ENCODE results near the gene CLDN10. TPM values are rescaled to one million over a fixed set of nuclear protein-coding genes. Genes with fewer than 3 reads are reported as not detected.
A peak's percentile ranks its signal among the peaks of the same experiment; 100 is the strongest.

CLDN10 gene, protein sequence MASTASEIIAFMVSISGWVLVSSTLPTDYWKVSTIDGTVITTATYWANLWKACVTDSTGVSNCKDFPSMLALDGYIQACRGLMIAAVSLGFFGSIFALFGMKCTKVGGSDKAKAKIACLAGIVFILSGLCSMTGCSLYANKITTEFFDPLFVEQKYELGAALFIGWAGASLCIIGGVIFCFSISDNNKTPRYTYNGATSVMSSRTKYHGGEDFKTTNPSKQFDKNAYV
- 3.5 and 3.8 TPM in 2 replicates for polyA plus RNA-seq (2013)

DNA sequence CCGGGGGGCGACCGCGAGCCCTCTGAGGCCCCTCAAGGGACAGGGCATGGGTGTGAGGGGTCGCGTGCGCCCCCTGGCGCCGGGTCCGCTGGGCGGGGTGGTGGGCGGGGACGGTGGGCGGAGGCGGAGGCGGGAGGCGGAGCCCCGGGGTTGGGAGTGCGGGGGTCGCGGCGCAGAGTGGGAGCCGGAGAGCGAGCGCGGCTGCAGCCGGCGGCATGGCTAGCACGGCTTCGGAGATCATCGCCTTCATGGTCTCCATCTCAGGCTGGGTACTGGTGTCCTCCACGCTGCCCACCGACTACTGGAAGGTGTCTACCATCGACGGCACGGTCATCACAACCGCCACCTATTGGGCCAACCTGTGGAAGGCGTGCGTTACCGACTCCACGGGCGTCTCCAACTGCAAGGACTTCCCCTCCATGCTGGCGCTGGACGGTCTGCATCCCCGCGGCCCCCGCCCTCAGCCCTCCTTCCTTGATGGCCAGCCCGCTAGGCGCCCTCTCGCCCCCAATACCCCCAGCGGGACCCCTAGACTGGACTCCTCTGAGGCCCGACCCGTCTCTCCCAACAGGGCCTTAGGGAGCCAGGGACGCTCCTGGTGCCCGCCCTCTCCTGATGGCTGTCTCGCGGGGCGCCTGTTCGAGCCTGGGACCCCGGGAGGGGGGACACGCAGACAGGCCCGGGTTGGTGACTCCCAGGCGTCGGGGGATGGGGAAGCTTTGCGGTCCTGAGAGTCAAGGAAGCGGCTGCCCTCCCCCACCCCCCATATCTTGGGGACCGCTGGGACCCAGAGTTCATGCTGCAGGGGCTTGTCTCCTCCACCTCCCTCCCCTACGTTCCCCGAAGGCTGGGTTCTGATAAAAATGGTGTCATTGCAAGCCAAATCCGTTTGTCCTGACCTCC is at the start of gene CLDN10:
Gene CLDN10 (plus strand): TSS at position 182 of the 903 bp plus-strand sequence. CDS start 34 bp downstream, at position 216.
- Histone ChIP-seq H3K27ac (ENCODE audit: low read depth, low read length) (no peak within 1 kb of the TSS), H3K4me1 (ENCODE audit: control insufficient read depth in 1 of 2, insufficient read depth in 2 of 2, low read length in 2 of 2) (peaks cover 8 to 14% of the 10 kb centered on the region in 2 experiments), H2BK120ac (ENCODE audit: insufficient read depth, low read length, poor library complexity) (no peak within 1 kb of the TSS), H3K18ac (ENCODE audit: low read length) (no peak within 1 kb of the TSS), H3K27me3 (ENCODE audit: insufficient read depth, low read length) (no peaks in the 10 kb centered on the region), H2AK5ac (ENCODE audit: low read length) (no peak within 1 kb of the TSS), H2BK12ac (ENCODE audit: low read length) (no peak within 1 kb of the TSS), H3K14ac (ENCODE audit: low read length) (peak within 1 kb of the TSS; percentile 40), H3K4ac (ENCODE audit: low read depth, low read length) (peak within 1 kb of the TSS; percentile 55), H3K79me2 (ENCODE audit: control insufficient read depth, insufficient read depth, low read length, poor library complexity) (peaks cover 2% of the 10 kb centered on the region), H3K36me3 (ENCODE audit: control insufficient read depth in 1 of 2, insufficient read depth in 2 of 2, low read length in 2 of 2) (no peaks in the 10 kb centered on the region), H4K12ac (ENCODE audit: low read depth, low read length) (peak within 1 kb of the TSS; percentile 10), H2AFZ (ENCODE audit: insufficient read depth, low read length, poor library complexity) (peak within 1 kb of the TSS; percentile 35), H4K8ac (ENCODE audit: low read depth, low read length) (peak within 1 kb of the TSS; percentile 2), H3K4me3 (ENCODE audit: low read depth, low read length) (peak within 1 kb of the TSS; percentile 83), H3K79me1 (ENCODE audit: low read length) (no peaks in the 10 kb centered on the region), H4K91ac (ENCODE audit: low read depth, low read length) (no peak within 1 kb of the TSS), H3K4me2 (ENCODE audit: low read length) (peak within 1 kb of the TSS; percentile 88), H3K9me3 (ENCODE audit: insufficient read depth, low read depth, low read length) (no peaks in the 10 kb centered on the region), H2BK5ac (ENCODE audit: low read depth, low read length, poor library complexity) (no peak within 1 kb of the TSS), H3K9ac (ENCODE audit: low read length) (no peak within 1 kb of the TSS), H3K23ac (ENCODE audit: low read length) (no peak within 1 kb of the TSS)
- no CpG with 5 or more reads among the region's 70 CpGs for WGBS (ENCODE audit: extremely low coverage, insufficient coverage, insufficient read length)
- DNase-seq = peak in 1 of 2 donors; percentile 18

DNA sequence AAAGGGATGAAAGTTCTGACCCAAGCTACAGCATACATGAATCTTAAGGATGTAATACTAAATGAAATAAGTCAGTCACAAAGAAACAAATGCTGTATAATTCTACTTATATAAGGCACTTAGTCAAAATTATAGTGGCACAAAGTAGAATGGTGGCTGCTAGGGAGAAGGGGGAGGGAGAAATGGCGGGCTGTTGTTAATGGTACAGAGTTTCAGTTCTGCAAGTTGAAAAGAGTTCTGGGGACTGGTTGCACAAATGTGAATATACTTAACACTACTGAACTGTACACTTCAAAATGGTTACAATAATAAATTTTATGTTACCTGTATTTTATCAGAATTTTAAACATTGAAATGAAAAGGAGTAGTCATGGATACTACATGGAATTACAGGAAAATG is 48.9 kb upstream of the CLDN10 start:
- H4K91ac ChIP-seq (ENCODE audit: low read depth, low read length) = no peak overlapping the region
- H3K9ac ChIP-seq (ENCODE audit: low read length) = no peak overlapping the region
- H3K36me3 ChIP-seq (ENCODE audit: control insufficient read depth in 1 of 2, insufficient read depth in 2 of 2, low read length in 2 of 2) = no peaks in the 10 kb centered on the region
- H3K4ac ChIP-seq (ENCODE audit: low read depth, low read length) = no peak overlapping the region
- H3K27me3 ChIP-seq (ENCODE audit: insufficient read depth, low read length) = no peaks in the 10 kb centered on the region
- no peak overlapping the region for H2AFZ ChIP-seq (ENCODE audit: insufficient read depth, low read length, poor library complexity)
- DNase-seq = no peak
- H4K12ac ChIP-seq (ENCODE audit: low read depth, low read length) = no peak overlapping the region
- H4K8ac ChIP-seq (ENCODE audit: low read depth, low read length) = no peak overlapping the region
- no peak overlapping the region for H2BK5ac ChIP-seq (ENCODE audit: low read depth, low read length, poor library complexity)
- H2BK120ac ChIP-seq (ENCODE audit: insufficient read depth, low read length, poor library complexity) = no peak overlapping the region
- no peak overlapping the region for H3K18ac ChIP-seq (ENCODE audit: low read length)
- H2AK5ac ChIP-seq (ENCODE audit: low read length) = no peak overlapping the region
- H3K4me2 ChIP-seq (ENCODE audit: low read length) = no peak overlapping the region
- H3K14ac ChIP-seq (ENCODE audit: low read length) = no peak overlapping the region
- peaks cover 4 to 7% of the 10 kb centered on the region in 2 experiments for H3K4me1 ChIP-seq (ENCODE audit: control insufficient read depth in 1 of 2, insufficient read depth in 2 of 2, low read length in 2 of 2)
- H2BK12ac ChIP-seq (ENCODE audit: low read length) = no peak overlapping the region
- no peak overlapping the region for H3K27ac ChIP-seq (ENCODE audit: low read depth, low read length)
- no peaks in the 10 kb centered on the region for H3K9me3 ChIP-seq (ENCODE audit: insufficient read depth, low read depth, low read length)
- no CpG with 5 or more reads among the region's 1 CpG for WGBS (ENCODE audit: extremely low coverage, insufficient coverage, insufficient read length)
- no peaks in the 10 kb centered on the region for H3K79me2 ChIP-seq (ENCODE audit: control insufficient read depth, insufficient read depth, low read length, poor library complexity)
- no peak overlapping the region for H3K23ac ChIP-seq (ENCODE audit: low read length)
- no peak overlapping the region for H3K4me3 ChIP-seq (ENCODE audit: low read depth, low read length)
- no peaks in the 10 kb centered on the region for H3K79me1 ChIP-seq (ENCODE audit: low read length)

DNA sequence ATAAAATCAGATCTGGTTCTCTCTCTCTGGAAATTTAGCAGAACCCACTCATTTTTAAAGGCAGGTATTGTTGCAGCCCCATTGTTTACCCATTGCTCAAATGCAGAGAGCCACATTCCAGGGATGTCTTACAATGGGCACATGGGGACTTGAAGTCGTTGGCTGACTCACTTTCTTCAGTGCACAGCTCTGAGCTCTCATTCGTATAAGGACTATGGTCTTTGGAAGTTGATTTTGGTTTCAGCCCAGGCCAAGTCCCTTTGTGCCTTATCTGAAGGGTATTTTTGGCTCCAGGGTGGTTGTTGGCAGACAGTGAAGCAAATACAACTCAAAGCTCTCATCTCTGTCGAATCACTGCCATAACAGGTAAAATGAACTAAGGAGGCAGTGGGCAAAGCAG is 47.3 kb upstream of the CLDN10 start:
- H3K18ac ChIP-seq (ENCODE audit: low read length) = no peak overlapping the region
- H3K36me3 ChIP-seq (ENCODE audit: control insufficient read depth in 1 of 2, insufficient read depth in 2 of 2, low read length in 2 of 2) = no peaks in the 10 kb centered on the region
- H2BK120ac ChIP-seq (ENCODE audit: insufficient read depth, low read length, poor library complexity) = no peak overlapping the region
- H3K27ac ChIP-seq (ENCODE audit: low read depth, low read length) = no peak overlapping the region
- WGBS (ENCODE audit: extremely low coverage, insufficient coverage, insufficient read length) = no CpG with 5 or more reads among the region's 3 CpGs
- H3K79me1 ChIP-seq (ENCODE audit: low read length) = no peaks in the 10 kb centered on the region
- no peak overlapping the region for H3K4me2 ChIP-seq (ENCODE audit: low read length)
- peak in 1 of 2 donors; percentile 38 for DNase-seq
- no peaks in the 10 kb centered on the region for H3K79me2 ChIP-seq (ENCODE audit: control insufficient read depth, insufficient read depth, low read length, poor library complexity)
- H2AFZ ChIP-seq (ENCODE audit: insufficient read depth, low read length, poor library complexity) = no peak overlapping the region
- no peaks in the 10 kb centered on the region for H3K27me3 ChIP-seq (ENCODE audit: insufficient read depth, low read length)
- no peak overlapping the region for H3K4ac ChIP-seq (ENCODE audit: low read depth, low read length)
- no peak overlapping the region for H2BK5ac ChIP-seq (ENCODE audit: low read depth, low read length, poor library complexity)
- no peak overlapping the region for H4K8ac ChIP-seq (ENCODE audit: low read depth, low read length)
- no peaks in the 10 kb centered on the region for H3K9me3 ChIP-seq (ENCODE audit: insufficient read depth, low read depth, low read length)
- H4K12ac ChIP-seq (ENCODE audit: low read depth, low read length) = no peak overlapping the region
- no peak overlapping the region for H2BK12ac ChIP-seq (ENCODE audit: low read length)
- H3K9ac ChIP-seq (ENCODE audit: low read length) = no peak overlapping the region
- no peak overlapping the region for H3K14ac ChIP-seq (ENCODE audit: low read length)
- H4K91ac ChIP-seq (ENCODE audit: low read depth, low read length) = no peak overlapping the region
- H3K23ac ChIP-seq (ENCODE audit: low read length) = no peak overlapping the region
- no peak overlapping the region for H2AK5ac ChIP-seq (ENCODE audit: low read length)
- peaks cover 6 to 8% of the 10 kb centered on the region in 2 experiments for H3K4me1 ChIP-seq (ENCODE audit: control insufficient read depth in 1 of 2, insufficient read depth in 2 of 2, low read length in 2 of 2)
- no peak overlapping the region for H3K4me3 ChIP-seq (ENCODE audit: low read depth, low read length)

DNA sequence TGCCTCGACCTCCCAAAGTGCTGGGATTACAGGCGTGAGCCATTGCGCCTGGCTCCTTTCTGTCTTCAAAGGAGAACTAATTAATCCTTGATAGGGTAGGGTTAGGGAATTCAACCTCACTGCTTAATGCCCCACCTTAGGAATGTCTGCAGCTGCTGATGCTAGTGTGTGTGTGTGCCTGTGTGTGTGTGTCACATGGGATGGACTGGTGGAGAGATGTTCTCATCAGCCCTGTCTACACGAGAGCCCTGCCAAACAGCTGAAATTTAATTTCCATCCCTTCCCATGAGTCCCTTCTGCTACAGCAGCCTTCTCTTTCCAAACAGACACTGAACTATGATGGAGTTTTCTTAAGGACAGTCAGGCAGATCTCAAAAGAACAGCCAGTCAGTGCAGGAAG is 46.5 kb upstream of the CLDN10 start:
- H3K27me3 ChIP-seq (ENCODE audit: insufficient read depth, low read length) = no peaks in the 10 kb centered on the region
- H3K18ac ChIP-seq (ENCODE audit: low read length) = no peak overlapping the region
- no peak overlapping the region for H3K14ac ChIP-seq (ENCODE audit: low read length)
- no peak overlapping the region for H2AFZ ChIP-seq (ENCODE audit: insufficient read depth, low read length, poor library complexity)
- H2BK12ac ChIP-seq (ENCODE audit: low read length) = no peak overlapping the region
- WGBS (ENCODE audit: extremely low coverage, insufficient coverage, insufficient read length) = no CpG with 5 or more reads among the region's 4 CpGs
- no peak overlapping the region for H3K23ac ChIP-seq (ENCODE audit: low read length)
- H2BK5ac ChIP-seq (ENCODE audit: low read depth, low read length, poor library complexity) = no peak overlapping the region
- no peak overlapping the region for H4K91ac ChIP-seq (ENCODE audit: low read depth, low read length)
- no peak overlapping the region for H2BK120ac ChIP-seq (ENCODE audit: insufficient read depth, low read length, poor library complexity)
- H3K4ac ChIP-seq (ENCODE audit: low read depth, low read length) = no peak overlapping the region
- H3K27ac ChIP-seq (ENCODE audit: low read depth, low read length) = no peak overlapping the region
- H3K4me2 ChIP-seq (ENCODE audit: low read length) = no peak overlapping the region
- H2AK5ac ChIP-seq (ENCODE audit: low read length) = no peak overlapping the region
- no peak overlapping the region for H3K9ac ChIP-seq (ENCODE audit: low read length)
- no peaks in the 10 kb centered on the region for H3K79me2 ChIP-seq (ENCODE audit: control insufficient read depth, insufficient read depth, low read length, poor library complexity)
- no peak overlapping the region for H3K4me3 ChIP-seq (ENCODE audit: low read depth, low read length)
- H4K12ac ChIP-seq (ENCODE audit: low read depth, low read length) = no peak overlapping the region
- no peaks in the 10 kb centered on the region for H3K79me1 ChIP-seq (ENCODE audit: low read length)
- no peak overlapping the region for H4K8ac ChIP-seq (ENCODE audit: low read depth, low read length)
- H3K36me3 ChIP-seq (ENCODE audit: control insufficient read depth in 1 of 2, insufficient read depth in 2 of 2, low read length in 2 of 2) = no peaks in the 10 kb centered on the region
- H3K4me1 ChIP-seq (ENCODE audit: control insufficient read depth in 1 of 2, insufficient read depth in 2 of 2, low read length in 2 of 2) = peaks cover 6 to 8% of the 10 kb centered on the region in 2 experiments
- DNase-seq = no peak
- H3K9me3 ChIP-seq (ENCODE audit: insufficient read depth, low read depth, low read length) = no peaks in the 10 kb centered on the region

Data from trophoblast cell (in vitro differentiated cells and primary cell).